Activated CD4-positive, alpha-beta T cell treated with anti-CD3 and anti-CD28 coated beads, Interleukin-2, Interleukin-4, amounts not matched to agents 100 ng/mL and 50 ng/mL, durations not matched to agents 16 hours and 8 hours (primary cell): ENCODE data around the gene OR52E1.
"Not testable (repeated sequence)": the region's sequence is repeated elsewhere in the genome, so short reads cannot be mapped to it uniquely, and the experiment has no call there.

Experiments used
- DNase-seq: peaks from one replicate; pipeline ENCODE4 v3.0.0-alpha.2; 2020; ENCODE audit warnings: low spot score

Gene OR52E1

GRCh38 chr11:5069272-5069671 lies at the start of gene OR52E1:
OR52E1 (plus strand) TSS chr11:5069572.
- DNase-seq, result no peak

GRCh38 chr11:5021996-5022395 lies 47.4 kb upstream of the OR52E1 start:
- no peak for DNase-seq

GRCh38 chr11:5036669-5037068 lies 32.7 kb upstream of the OR52E1 start:
- DNase-seq, result no peak

DNA sequence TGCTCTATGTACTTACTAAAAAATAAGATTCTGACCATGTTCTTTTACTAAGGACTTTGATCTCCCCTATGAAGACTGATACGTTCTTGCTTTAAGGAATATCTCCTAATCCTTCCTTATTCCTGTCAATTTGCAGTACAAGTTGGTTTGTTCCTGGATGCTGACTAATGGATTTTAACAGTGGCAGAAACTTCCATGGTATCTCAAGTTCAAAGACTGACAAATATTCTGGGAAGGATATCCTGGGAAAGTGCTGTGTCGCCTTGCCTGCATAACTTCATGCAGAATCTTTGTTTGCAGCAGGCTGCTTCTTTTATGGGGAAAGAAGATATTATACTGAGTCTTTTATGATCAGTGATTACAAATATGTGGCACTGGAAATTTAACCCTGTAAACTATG lies 31.4 kb upstream of the OR52E1 start:
- no peak for DNase-seq

DNA sequence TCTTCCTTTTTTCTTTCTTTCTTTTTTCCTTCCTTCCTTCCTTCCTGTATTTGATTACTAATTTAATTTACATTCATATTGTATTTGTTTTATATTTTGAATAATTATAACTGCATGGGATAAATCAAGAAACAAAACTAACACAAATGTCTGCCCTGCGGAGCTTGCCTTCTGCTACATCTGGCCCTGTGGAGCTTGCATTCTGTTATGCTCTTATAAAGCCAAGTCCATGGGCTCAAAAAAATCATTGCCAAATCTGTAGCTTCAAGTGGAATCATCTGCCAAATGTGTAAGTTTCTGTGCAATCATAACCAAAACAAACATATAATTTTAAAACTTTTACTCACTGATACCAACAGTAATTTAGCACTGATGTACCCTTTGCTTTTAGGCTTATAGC lies 31.0 kb upstream of the OR52E1 start:
- no peak for DNase-seq

- no peak for DNase-seq
Measured at GRCh38 chr11:5040876-5041275, 28.5 kb upstream of the OR52E1 start.

- DNase-seq, result no peak
Measured at GRCh38 chr11:5042091-5042490, 27.3 kb upstream of the OR52E1 start.

DNA sequence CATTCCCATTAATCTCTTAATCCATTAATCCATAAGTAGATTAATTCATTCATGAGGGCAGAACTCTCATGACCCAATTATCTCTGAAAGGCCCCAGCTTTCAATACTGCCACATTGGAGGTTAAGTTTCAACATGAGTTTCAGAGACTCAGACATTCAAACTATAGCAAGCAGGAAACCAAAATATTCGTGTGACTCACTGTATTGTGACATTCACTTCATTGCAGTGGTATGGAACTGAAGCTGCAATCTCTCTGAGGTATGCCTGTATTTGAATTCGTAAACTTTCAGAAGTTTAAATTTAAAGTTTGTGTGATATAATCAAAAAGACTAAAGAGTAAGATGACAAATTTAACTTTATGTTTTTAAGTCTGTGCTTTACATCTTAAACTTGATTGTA lies 26.0 kb upstream of the OR52E1 start:
- DNase-seq, result no peak

DNA sequence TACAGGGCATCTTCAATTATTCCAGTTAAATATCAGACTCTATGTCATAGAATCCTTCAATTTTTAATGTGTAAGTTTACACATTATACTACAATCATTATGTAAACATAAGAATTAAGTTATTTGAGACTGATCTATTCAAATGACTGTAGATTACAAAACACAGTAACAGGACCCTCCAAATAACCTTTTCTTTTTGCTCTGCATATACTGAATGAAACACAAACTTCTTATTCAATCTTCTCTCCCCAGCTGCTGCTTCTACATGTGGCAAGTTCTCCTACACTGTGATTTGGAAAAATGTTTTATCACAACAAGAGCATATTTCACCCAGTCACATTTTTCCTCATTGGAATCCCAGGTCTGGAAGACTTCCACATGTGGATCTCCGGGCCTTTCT lies 23.1 kb upstream of the OR52E1 start, which contains the start of gene OR52J3:
OR52J3 (plus strand) TSS at position 301 of the 400 bp plus-strand sequence; CDS start at position 301, 0 bp downstream.
- no peak for DNase-seq

DNA sequence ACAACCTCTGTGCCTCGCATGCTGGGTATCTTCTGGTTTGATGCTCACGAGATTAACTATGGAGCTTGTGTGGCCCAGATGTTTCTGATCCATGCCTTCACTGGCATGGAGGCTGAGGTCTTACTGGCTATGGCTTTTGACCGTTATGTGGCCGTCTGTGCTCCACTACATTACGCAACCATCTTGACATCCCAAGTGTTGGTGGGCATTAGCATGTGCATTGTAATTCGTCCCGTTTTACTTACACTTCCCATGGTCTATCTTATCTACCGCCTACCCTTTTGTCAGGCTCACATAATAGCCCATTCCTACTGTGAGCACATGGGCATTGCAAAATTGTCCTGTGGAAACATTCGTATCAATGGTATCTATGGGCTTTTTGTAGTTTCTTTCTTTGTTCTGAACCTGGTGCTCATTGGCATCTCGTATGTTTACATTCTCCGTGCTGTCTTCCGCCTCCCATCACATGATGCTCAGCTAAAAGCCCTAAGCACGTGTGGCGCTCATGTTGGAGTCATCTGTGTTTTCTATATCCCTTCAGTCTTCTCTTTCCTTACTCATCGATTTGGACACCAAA lies 22.5 kb upstream of the OR52E1 start:
- no peak for DNase-seq

GRCh38 chr11:5058679-5059078 lies 10.7 kb upstream of the OR52E1 start:
- DNase-seq, result not testable (repeated sequence)

GRCh38 chr11:5059391-5059790 lies 10.0 kb upstream of the OR52E1 start, which contains the start of gene OR52E2:
OR52E2 (minus strand) TSS chr11:5059627; CDS start chr11:5059627, 0 bp downstream.
- DNase-seq, result no peak

DNA sequence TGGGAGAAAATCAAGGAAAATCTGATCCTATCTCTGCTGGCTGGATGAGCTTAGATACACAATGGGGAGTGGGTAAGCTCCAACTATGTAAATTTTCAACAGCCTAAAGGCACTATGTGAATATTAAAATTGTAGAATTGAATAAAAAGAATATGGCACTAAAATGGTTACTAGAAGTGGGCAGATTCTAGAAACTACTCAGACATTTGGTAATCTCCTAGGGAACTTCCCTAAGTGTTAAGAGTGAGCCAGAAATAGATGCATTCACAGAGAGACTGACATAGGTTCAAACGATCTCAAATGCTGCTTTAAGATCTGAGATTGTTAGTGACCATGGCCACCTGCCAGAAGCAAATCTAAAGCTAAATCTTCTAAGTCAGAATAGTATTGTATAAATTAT lies 4.3 kb upstream of the OR52E1 start:
- DNase-seq, result no peak

DNA sequence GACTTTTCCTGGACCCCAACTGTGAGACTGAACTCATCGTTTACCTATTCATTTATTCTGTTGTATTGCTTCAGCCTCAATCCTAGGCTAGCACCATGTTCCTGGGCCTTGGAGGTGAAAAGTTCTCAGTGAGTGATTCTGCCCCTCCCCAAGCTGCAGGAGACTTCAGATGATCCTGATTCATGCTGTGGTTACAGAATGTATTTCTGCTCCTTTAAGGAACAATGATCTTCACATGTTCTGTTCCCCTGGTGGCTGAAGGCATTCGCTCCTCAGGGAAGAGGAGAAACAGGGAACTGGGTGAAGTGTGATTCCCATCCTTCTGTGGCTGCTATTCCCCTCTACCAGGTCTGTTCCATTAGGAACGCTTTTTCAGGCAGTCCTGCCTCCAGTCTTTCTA lies 2.4 kb downstream of the OR52E1 start:
- no peak for DNase-seq

- DNase-seq, result no peak
Measured at GRCh38 chr11:5081405-5081804, 12.0 kb downstream of the OR52E1 start.

GRCh38 chr11:5083602-5084001 lies 14.2 kb downstream of the OR52E1 start:
- no peak for DNase-seq

DNA sequence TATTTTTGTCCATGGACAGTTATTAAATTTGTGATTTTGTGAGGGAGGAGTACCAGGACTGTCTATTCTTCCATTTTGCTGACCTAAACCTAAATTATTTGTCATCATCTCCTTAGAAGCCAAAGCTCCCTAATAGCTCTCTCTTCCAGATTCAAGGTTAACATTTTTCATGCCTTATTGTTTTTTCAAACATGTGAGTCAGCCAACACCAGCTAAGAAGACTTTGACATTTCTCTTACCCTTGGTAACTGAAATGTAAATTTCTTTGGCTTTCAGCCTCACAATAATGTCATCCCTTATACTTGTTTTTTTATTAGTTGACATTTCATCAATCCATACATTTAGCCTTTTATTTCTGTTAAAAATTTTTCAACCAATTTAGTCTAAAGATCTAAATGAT lies 19.2 kb downstream of the OR52E1 start:
- DNase-seq, result no peak

DNA sequence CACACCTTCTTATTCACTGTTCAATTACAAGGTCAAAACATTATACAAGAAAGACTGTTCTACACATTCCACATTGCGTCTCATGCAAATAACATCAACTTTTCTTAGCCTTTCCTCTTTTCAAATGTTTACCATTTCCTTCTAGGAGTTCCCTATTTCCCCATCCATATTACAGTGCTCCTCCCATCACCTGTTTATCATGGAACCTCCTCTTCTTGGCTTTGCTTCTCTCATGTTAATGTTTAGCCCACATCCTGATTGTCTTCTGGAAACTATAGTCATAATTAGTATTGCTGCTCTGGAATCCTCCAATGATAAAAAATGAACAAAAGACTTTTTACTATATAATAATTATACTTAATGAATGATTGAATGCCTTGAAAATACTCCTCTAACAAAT lies 21.3 kb downstream of the OR52E1 start:
- DNase-seq, result no peak

DNA sequence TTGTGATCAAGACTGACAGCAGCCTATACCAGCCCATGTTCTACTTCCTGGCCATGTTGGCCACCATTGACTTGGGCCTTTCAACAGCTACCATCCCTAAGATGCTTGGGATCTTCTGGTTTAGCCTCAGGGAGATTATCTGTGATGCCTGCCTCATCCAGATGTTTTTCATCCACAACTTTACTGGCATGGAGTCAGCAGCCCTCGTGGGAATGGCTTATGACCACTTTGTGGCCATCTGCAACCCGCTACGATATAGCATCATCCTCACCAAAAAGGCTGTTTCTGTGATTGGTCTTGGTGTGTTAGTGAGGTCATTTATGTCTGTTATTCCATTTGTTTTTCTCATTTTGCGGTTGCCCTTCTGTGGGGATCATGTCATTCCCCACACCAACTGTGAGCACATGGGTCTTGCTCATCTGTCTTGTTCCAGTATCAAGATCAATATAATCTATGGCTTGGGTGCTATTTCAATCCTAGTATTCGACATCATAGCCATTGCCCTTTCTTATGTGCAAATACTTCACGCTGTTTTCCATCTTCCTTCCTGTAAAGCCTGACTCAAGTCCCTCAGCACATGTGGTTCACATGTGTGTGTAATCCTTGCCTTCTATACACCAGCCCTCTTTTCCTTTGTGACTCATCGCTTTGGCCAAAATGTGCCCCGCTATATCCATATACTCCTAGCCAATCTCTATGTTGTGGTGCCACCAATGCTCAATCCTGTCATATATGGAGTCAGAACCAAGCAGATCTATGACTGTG lies 23.6 kb downstream of the OR52E1 start:
- no peak for DNase-seq

DNA sequence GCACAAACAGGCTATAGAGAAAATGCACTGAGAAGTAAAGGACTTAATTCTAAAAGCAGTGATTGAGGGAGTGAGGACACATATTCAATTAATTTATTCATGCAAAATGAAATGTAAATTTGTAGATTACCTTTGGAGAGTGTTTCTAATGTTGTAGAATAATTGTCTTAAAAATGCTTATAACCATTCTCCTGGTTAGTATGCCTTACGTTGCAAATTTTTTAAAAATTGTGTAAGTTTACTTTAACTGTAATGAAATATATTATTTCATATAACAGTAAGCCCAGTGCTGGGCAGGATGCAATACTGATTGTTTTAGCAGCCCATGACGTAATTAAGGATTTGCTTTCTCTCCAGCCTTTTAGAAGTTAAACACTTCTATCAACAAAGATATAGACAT lies 26.6 kb downstream of the OR52E1 start:
- DNase-seq, result no peak

- no peak for DNase-seq
Measured at GRCh38 chr11:5102246-5102645, 32.9 kb downstream of the OR52E1 start.

GRCh38 chr11:5103066-5103465 lies 33.7 kb downstream of the OR52E1 start:
- DNase-seq, result no peak

- DNase-seq, result no peak
Measured at GRCh38 chr11:5107285-5107684, 37.9 kb downstream of the OR52E1 start.

DNA sequence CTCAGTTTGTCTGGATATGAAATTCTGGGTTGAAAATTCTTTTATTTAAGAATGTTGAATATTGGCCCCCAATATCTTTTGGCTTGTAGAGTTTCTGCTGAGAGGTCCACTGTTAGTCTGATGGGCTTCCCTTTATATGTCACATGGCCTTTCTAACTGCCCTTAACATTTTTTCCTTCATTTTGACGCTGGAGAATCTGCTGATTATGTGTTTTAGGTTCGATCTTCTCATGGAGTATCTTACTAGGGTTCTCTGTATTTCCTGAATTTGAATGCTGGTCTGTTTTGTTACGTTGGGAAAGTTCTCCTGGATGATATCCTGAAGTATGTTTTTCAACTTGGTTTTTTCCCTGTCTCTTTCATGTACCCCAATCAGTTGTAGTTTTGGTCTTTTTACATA lies 46.0 kb downstream of the OR52E1 start:
- DNase-seq, result no peak
